GM18867 (cell line): ENCODE data around the gene DDX46.
"Not testable (repeated sequence)": the region's sequence is repeated elsewhere in the genome, so short reads cannot be mapped to it uniquely, and the experiment has no call there.

ENCODE experiments used
- ATAC-seq: cut with Tn5 transposase; IDR thresholded peaks from one replicate; pipeline ENCODE4 v1.9.1; 2021; ENCODE audit warnings: mild to moderate bottlenecking, moderate library complexity; ENCODE audit not compliant: unreplicated experiment

Gene DDX46

GRCh38 chr5:134758504-134759341 is at the start of gene DDX46:
Gene DDX46 (plus strand): TSS chr5:134758779. CDS start chr5:134758939, 160 bp downstream.
- peak; percentile 96 for ATAC-seq

- no peak for ATAC-seq
Measured at GRCh38 chr5:134714120-134714519, 44.5 kb upstream of the DDX46 start.

GRCh38 chr5:134714541-134714940 is 44.0 kb upstream of the DDX46 start:
- ATAC-seq, result no peak

- ATAC-seq, result not testable (repeated sequence)
Measured at GRCh38 chr5:134715466-134715865, 43.1 kb upstream of the DDX46 start.

- no peak for ATAC-seq
Measured at GRCh38 chr5:134724872-134725271, 33.7 kb upstream of the DDX46 start.

- no peak for ATAC-seq
Measured at GRCh38 chr5:134732819-134733218, 25.8 kb upstream of the DDX46 start.

- ATAC-seq, result no peak
Measured at GRCh38 chr5:134735243-134735642, 23.3 kb upstream of the DDX46 start.

- no peak for ATAC-seq
Measured at GRCh38 chr5:134736173-134736812, 22.3 kb upstream of the DDX46 start.

- ATAC-seq, result peak; percentile 95
Measured at GRCh38 chr5:134738133-134738962, 20.2 kb upstream of the DDX46 start, which contains the start of gene CAMLG. Gene CAMLG (plus strand): TSS chr5:134738548. CDS start chr5:134738621, 73 bp downstream.

- ATAC-seq, result no peak
Measured at GRCh38 chr5:134738963-134739661, 19.5 kb upstream of the DDX46 start.

GRCh38 chr5:134741052-134741451 is 17.5 kb upstream of the DDX46 start:
- ATAC-seq, result no peak

GRCh38 chr5:134742134-134742533 is 16.4 kb upstream of the DDX46 start:
- no peak for ATAC-seq

- ATAC-seq, result no peak
Measured at GRCh38 chr5:134749415-134749814, 9.2 kb upstream of the DDX46 start.

GRCh38 chr5:134758176-134758503 is 439 bp upstream of the DDX46 start:
- peak; percentile 4 for ATAC-seq

- not testable (repeated sequence) for ATAC-seq
Measured at GRCh38 chr5:134767528-134768291, 9.1 kb downstream of the DDX46 start.

- no peak for ATAC-seq
Measured at GRCh38 chr5:134769206-134769605, 10.6 kb downstream of the DDX46 start.

GRCh38 chr5:134772461-134773125 is 14.0 kb downstream of the DDX46 start:
- no peak for ATAC-seq

GRCh38 chr5:134777366-134777765 is 18.8 kb downstream of the DDX46 start:
- no peak for ATAC-seq

GRCh38 chr5:134784241-134784920 is 25.8 kb downstream of the DDX46 start:
- no peak for ATAC-seq
